Body of pancreas (tissue), 4 donors: ENCODE results near the gene PPP2R5A.

Experiments used
- CTCF ChIP-seq, 7 experiments: fragments of 450-650 bp in 4 of 7; fragments of 200-600 bp in 3 of 7; sonication (generic) in 3 of 7; IDR thresholded peaks; one replicate each; pipeline ENCODE4 v1.5.1; 2016 to 2019; ENCODE audit warnings: antibody characterized with exemption in 7 of 7
- POLR2A ChIP-seq, 3 donors: fragments of 450-650 bp; IDR thresholded peaks; one replicate each; pipeline ENCODE4 v1.6.1; 2016; ENCODE audit warnings: antibody characterized with exemption in 3 of 3, mild to moderate bottlenecking in 2 of 3

- TF ChIP-seq CTCF (IDR thresholded peaks at IDR 0.05) (no peak), POLR2A (IDR thresholded peaks at IDR 0.05) (no peak)
These were observed 42.3 kb upstream of the PPP2R5A start for GRCh38 chr1:212242985-212243308.
